H1 (cell line): Measurements from ENCODE around the gene FAM81A. TPM values are rescaled to one million over a fixed set of nuclear protein-coding genes. Genes with fewer than 3 reads are reported as not detected.

ENCODE experiments used
- CTCF ChIA-PET: fragments of 300-600 bp; sonication (Branson Sonifier 250); formaldehyde crosslinking; loops from one replicate; lab custom pipeline; 2021; ENCODE audit not compliant: partially characterized antibody; lab: Charles Lee
- POLR2A ChIA-PET: fragments of 300-600 bp; sonication (Branson Sonifier 250); formaldehyde crosslinking; loops from one replicate; lab custom pipeline; 2021; ENCODE audit warnings: inconsistent platforms; ENCODE audit not compliant: partially characterized antibody; lab: Charles Lee
- DNase-seq, 2 experiments: peaks; one replicate each; pipeline versions ENCODE4 v3.0.0 to v3.0.0-alpha.2; 2010 to 2022; ENCODE audit warnings: low spot score in 2 of 2, low read depth in 1 of 2, mixed read lengths in 1 of 2
- FAIRE-seq: peaks from 2 replicates; lab custom pipeline; 2011; peaks lifted over from hg19 to GRCh38; lab: Jason Lieb, UNC
- H2AFZ ChIP-seq: 2 replicates; pipeline ENCODE4 v1.8.1; 2012; ENCODE audit warnings: low read length, inconsistent platforms
- H2AK5ac ChIP-seq: 2 replicates; pipeline ENCODE4 v1.6.1; 2013; ENCODE audit warnings: low read depth, low read length
- H2BK120ac ChIP-seq: replicated peaks from 2 replicates; pipeline ENCODE3; 2013; ENCODE audit warnings: low read depth, low read length, inconsistent platforms
- H2BK12ac ChIP-seq: 2 replicates; pipeline ENCODE4 v1.6.1; 2013; ENCODE audit warnings: low read depth, low read length
- H2BK15ac ChIP-seq: 2 replicates; pipeline ENCODE4 v1.6.1; 2013; ENCODE audit warnings: low read length
- H2BK20ac ChIP-seq: 2 replicates; pipeline ENCODE4 v1.6.1; 2013; ENCODE audit warnings: low read length
- H2BK5ac ChIP-seq: 2 replicates; pipeline ENCODE4 v1.6.1; 2013; ENCODE audit warnings: low read depth, low read length
- H3K14ac ChIP-seq: 2 replicates; pipeline ENCODE4 v1.6.1; 2013; ENCODE audit warnings: inconsistent platforms; ENCODE audit not compliant: insufficient read length
- H3K18ac ChIP-seq: 2 replicates; pipeline ENCODE4 v1.6.1; 2013; ENCODE audit warnings: low read length; ENCODE audit errors: extremely low read depth
- H3K23ac ChIP-seq: 2 replicates; pipeline ENCODE4 v1.6.1; 2013; ENCODE audit warnings: inconsistent platforms; ENCODE audit not compliant: insufficient read length
- H3K23me2 ChIP-seq: 2 replicates; pipeline ENCODE4 v1.6.1; 2013; ENCODE audit warnings: low read depth, low read length
- H3K27ac ChIP-seq: 2 replicates; pipeline ENCODE4 v1.6.1; 2011; ENCODE audit warnings: low read depth, low read length, inconsistent platforms
- H3K27me3 ChIP-seq, 4 experiments: replicated peaks in 1 of 4; 1 replicate in 1 of 4; 2 replicates in 3 of 4; pipeline versions ENCODE4 v1.6.1 to v1.8.1; 2011 to 2013; ENCODE audit warnings: low read length in 3 of 4, mild to moderate bottlenecking in 3 of 4, inconsistent platforms in 2 of 4, mixed read lengths in 2 of 4, moderate library complexity in 1 of 4; ENCODE audit not compliant: control insufficient read depth in 3 of 4, insufficient read depth in 3 of 4; ENCODE audit errors: extremely low read depth in 1 of 4
- H3K36me3 ChIP-seq, 4 experiments: 2 replicates each; pipeline versions ENCODE4 v1.6.1 to v1.8.1; 2011 to 2013; ENCODE audit warnings: mild to moderate bottlenecking in 4 of 4, low read length in 3 of 4, moderate library complexity in 2 of 4, control low read depth in 1 of 4, inconsistent platforms in 1 of 4; ENCODE audit not compliant: insufficient read depth in 4 of 4, control insufficient read depth in 2 of 4
- H3K4ac ChIP-seq: replicated peaks from 2 replicates; pipeline ENCODE3; 2013; ENCODE audit warnings: low read length, low read depth, mixed read lengths, inconsistent platforms; ENCODE audit not compliant: insufficient read length
- H3K4me1 ChIP-seq, 4 experiments: replicated peaks in 1 of 4; 1 replicate in 1 of 4; 2 replicates in 3 of 4; pipeline versions ENCODE4 v1.6.1 to v1.8.1; 2011 to 2013; ENCODE audit warnings: low read length in 3 of 4, inconsistent platforms in 2 of 4, mixed read lengths in 1 of 4; ENCODE audit not compliant: insufficient read depth in 4 of 4, control insufficient read depth in 3 of 4
- H3K4me2 ChIP-seq, 2 experiments: 2 replicates each; pipeline versions ENCODE4 v1.6.1 to v1.8.1; 2011 to 2013; ENCODE audit warnings: low read depth in 2 of 2, low read length in 2 of 2, control low read depth in 1 of 2, inconsistent platforms in 1 of 2, mild to moderate bottlenecking in 1 of 2; ENCODE audit not compliant: insufficient read depth in 1 of 2
- H3K4me3 ChIP-seq, 4 experiments: fragments of 200-600, 300-600 bp in 1 of 4; sonication (generic), shearing (Covaris generic), sonication (Bioruptor Twin) in 1 of 4; 2 replicates each; pipeline versions ENCODE4 v1.5.1 to v1.8.1; 2011 to 2016; ENCODE audit warnings: low read length in 4 of 4, low read depth in 3 of 4, control low read depth in 2 of 4, inconsistent platforms in 2 of 4, mild to moderate bottlenecking in 2 of 4, mixed read lengths in 1 of 4, moderate library complexity in 1 of 4; ENCODE audit not compliant: insufficient read depth in 2 of 4; ENCODE audit errors: extremely low read depth in 1 of 4
- H3K56ac ChIP-seq: replicated peaks from 2 replicates; pipeline ENCODE3; 2013; ENCODE audit warnings: low read depth, mild to moderate bottlenecking, mixed read lengths, low read length, inconsistent platforms; ENCODE audit not compliant: insufficient read length
- H3K79me1 ChIP-seq: 2 replicates; pipeline ENCODE4 v1.6.1; 2013; ENCODE audit warnings: low read depth, low read length, control low read depth
- H3K79me2 ChIP-seq, 2 experiments: 2 replicates each; pipeline versions ENCODE4 v1.6.1 to v1.8.1; 2012 to 2013; ENCODE audit warnings: low read length in 2 of 2, mild to moderate bottlenecking in 2 of 2, inconsistent platforms in 1 of 2; ENCODE audit not compliant: insufficient read depth in 2 of 2, control insufficient read depth in 1 of 2
- H3K9ac ChIP-seq, 4 experiments: replicated peaks in 1 of 4; 1 replicate in 1 of 4; 2 replicates in 3 of 4; pipeline versions ENCODE4 v1.6.1 to v1.8.1; 2011 to 2013; ENCODE audit warnings: low read depth in 3 of 4, low read length in 3 of 4, control low read depth in 2 of 4, mild to moderate bottlenecking in 2 of 4, moderate library complexity in 2 of 4, inconsistent platforms in 1 of 4; ENCODE audit errors: extremely low read depth in 1 of 4
- H3K9me3 ChIP-seq, 2 experiments: 2 replicates each; pipeline versions ENCODE4 v1.6.1 to v1.8.1; 2012 to 2013; ENCODE audit warnings: mild to moderate bottlenecking in 2 of 2, moderate library complexity in 2 of 2, control low read depth in 1 of 2, inconsistent platforms in 1 of 2, low read depth in 1 of 2, low read length in 1 of 2, mixed read lengths in 1 of 2; ENCODE audit not compliant: insufficient read depth in 2 of 2
- H4K20me1 ChIP-seq, 2 experiments: replicated peaks in 1 of 2; 2 replicates each; pipeline versions ENCODE3 to v1.8.1; 2011 to 2013; ENCODE audit warnings: inconsistent platforms in 2 of 2, low read length in 2 of 2, mild to moderate bottlenecking in 1 of 2; ENCODE audit not compliant: insufficient read depth in 2 of 2, control insufficient read depth in 1 of 2
- H4K5ac ChIP-seq: 2 replicates; pipeline ENCODE4 v1.6.1; 2013; ENCODE audit warnings: low read length, low read depth, mixed read lengths, inconsistent platforms; ENCODE audit not compliant: insufficient read length
- H4K8ac ChIP-seq: 2 replicates; pipeline ENCODE4 v1.8.0; 2013; ENCODE audit warnings: mild to moderate bottlenecking, moderate library complexity, low read length, inconsistent platforms; ENCODE audit not compliant: insufficient read depth; ENCODE audit errors: extremely low read depth
- H4K91ac ChIP-seq: replicated peaks from 2 replicates; pipeline ENCODE3; 2013; ENCODE audit warnings: low read length, mixed read lengths, inconsistent platforms; ENCODE audit not compliant: insufficient read length
- CEBPB ChIP-seq: IDR thresholded peaks from 2 replicates; pipeline ENCODE4 v1.6.1; 2012; ENCODE audit warnings: low read depth, low read length
- EP300 ChIP-seq, 2 experiments: IDR thresholded peaks; 1 replicate in 1 of 2; 2 replicates in 1 of 2; pipeline ENCODE4 v1.6.1; 2011 to 2012; ENCODE audit warnings: low read depth in 2 of 2, low read length in 2 of 2, mild to moderate bottlenecking in 2 of 2, borderline replicate concordance in 1 of 2, inconsistent platforms in 1 of 2, moderate library complexity in 1 of 2
- FOSL1 ChIP-seq: IDR thresholded peaks from 2 replicates; pipeline ENCODE4 v1.6.1; 2011; ENCODE audit warnings: mild to moderate bottlenecking, low read depth, low read length, moderate library complexity; ENCODE audit not compliant: insufficient read depth
- RXRA ChIP-seq: IDR thresholded peaks from 2 replicates; pipeline ENCODE4 v1.6.1; 2011; ENCODE audit warnings: low read depth, mild to moderate bottlenecking, low read length, moderate library complexity; ENCODE audit not compliant: insufficient read depth
- SRF ChIP-seq: IDR thresholded peaks from 2 replicates; pipeline ENCODE4 v1.6.1; 2011; ENCODE audit warnings: mild to moderate bottlenecking, low read depth, low read length, moderate library complexity
- WGBS, 2 experiments: shearing (Covaris generic) in 1 of 2; methylation state at CpG; one replicate each; pipeline versions ENCODE4 v1.1.6 to v1.1.7; 2013 to 2015; ENCODE audit warnings: low lambda C conversion rate in 2 of 2, mixed read lengths in 2 of 2, inconsistent platforms in 1 of 2, low coverage in 1 of 2, missing lambda C conversion rate in 1 of 2; ENCODE audit not compliant: insufficient replicate concordance in 2 of 2, insufficient coverage in 1 of 2, insufficient read length in 1 of 2; ENCODE audit errors: extremely low coverage in 1 of 2, missing lambda C conversion rate in 1 of 2; 5-methylcytosine and 5-hydroxymethylcytosine counted together
- polyA plus RNA-seq, 7 experiments: library from polyadenylated mRNA; depleted of rRNA in 3 of 7; stranded (reverse) in 5 of 7; unstranded in 2 of 7; fragments of >200 nt in 5 of 7; fragments of 200-250 nt in 2 of 7; gene quantifications; 1 replicate in 5 of 7; 2 replicates in 1 of 7; 4 replicates in 1 of 7; pipeline versions ENCODE4 v1.2.1 to v1.2.3, GENCODE V29; 2011 to 2013; ENCODE audit warnings: missing spikeins in 2 of 7, mixed read lengths in 2 of 7
- total RNA-seq: library from RNA; stranded (reverse); fragmentation: NEBNext Ultra II Directional; extraction: Animal tissue kit (Norgen Biotek cat#: 25700); gene quantifications from 2 replicates; pipeline ENCODE4 v1.2.1, GENCODE V29; 2021

The FAM81A gene
- total and polyA plus RNA-seq, 2 of the 8 experiments (the other 6 are each of a cell fraction or from before 2014, with no cell fraction given), result 0.56 to 3.0 TPM

DNA sequence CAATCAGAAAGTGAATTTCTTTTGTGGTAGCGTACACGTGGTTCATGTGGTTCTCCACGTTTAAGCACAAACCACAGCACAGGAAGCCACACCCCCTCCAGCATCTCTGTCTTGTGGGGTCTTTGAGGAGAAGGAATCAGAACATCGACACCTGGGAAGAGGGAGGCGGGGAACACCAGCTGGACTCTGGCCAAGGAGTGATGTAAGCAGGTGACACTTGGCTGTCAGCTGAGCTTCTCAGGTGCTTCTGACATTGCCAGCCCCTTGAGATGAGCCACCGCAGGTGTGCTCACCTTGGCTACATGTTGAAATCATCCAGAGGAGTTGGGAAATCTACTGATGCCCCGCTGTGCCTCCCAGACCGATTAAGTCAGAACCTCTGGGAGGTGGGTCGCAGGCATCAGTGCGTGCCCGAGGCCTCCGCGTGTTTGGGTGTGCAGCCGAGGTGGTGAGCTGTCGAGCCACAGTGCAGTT lies 85.0 kb downstream of the FAM81A start:
- H3K9me3 ChIP-seq, result no peaks in the 10 kb centered on the region
- H3K23me2 ChIP-seq, result no peaks in the 10 kb centered on the region
- H3K23ac ChIP-seq, result no peak overlapping the region
- no peak for FAIRE-seq
- H3K27ac ChIP-seq, result no peak overlapping the region
- ChIA-PET CTCF (interaction anchor here (1.1 to 2.8 kb wide), 6 partner anchors 10 to 566 kb away, joined by 3 to 15 read pairs (median 4); no protein-coding TSS in a partner anchor), POLR2A (interaction anchor here (0.8 kb wide), 1 partner anchor 103 kb away, joined by 5 read pairs; no protein-coding TSS in a partner anchor)
- H3K9ac ChIP-seq, result no peak overlapping the region
- no peak overlapping the region for H3K56ac ChIP-seq
- no peak overlapping the region for H3K14ac ChIP-seq
- no peaks in the 10 kb centered on the region for H3K27me3 ChIP-seq
- no peak overlapping the region for H3K4me2 ChIP-seq
- no peak overlapping the region for H2BK5ac ChIP-seq
- TF ChIP-seq EP300 (IDR thresholded peaks at IDR 0.05; ENCODE audit: borderline replicate concordance in 1 of 2, low read depth in 2 of 2, low read length in 2 of 2) (no peak), CEBPB (peak; percentile 68), FOSL1 (no peak), SRF (no peak), RXRA (no peak)
- H2AK5ac ChIP-seq, result no peak overlapping the region
- no peak overlapping the region for H2BK20ac ChIP-seq
- no peaks in the 10 kb centered on the region for H3K36me3 ChIP-seq
- no peak overlapping the region for H4K5ac ChIP-seq
- no peaks in the 10 kb centered on the region for H3K79me2 ChIP-seq
- no peak overlapping the region for H2BK15ac ChIP-seq
- H4K91ac ChIP-seq, result no peak overlapping the region
- H2BK12ac ChIP-seq, result no peak overlapping the region
- H3K4me1 ChIP-seq, result no peaks in the 10 kb centered on the region
- H4K8ac ChIP-seq, result no peak overlapping the region; the same call in 1 of the 2 replicates
- no peak overlapping the region for H2BK120ac ChIP-seq
- peak in 1 of 2 experiments; percentile 43 for DNase-seq
- H2AFZ ChIP-seq, result no peak overlapping the region
- no peak overlapping the region for H3K4ac ChIP-seq
- H4K20me1 ChIP-seq, result no peaks in the 10 kb centered on the region
- no peak overlapping the region for H3K18ac ChIP-seq
- H3K4me3 ChIP-seq, result no peak overlapping the region
- WGBS, 2 experiments, result 87% methylated on average over 15 of the region's 15 CpGs; no CpG with 5 or more reads in 1 of the 2 experiments
- no peaks in the 10 kb centered on the region for H3K79me1 ChIP-seq
